Endometrial microvascular endothelial cells (primary cell): ENCODE results near the gene CNIH4. TPM values are rescaled to one million over a fixed set of nuclear protein-coding genes. Genes with fewer than 3 reads are reported as not detected.
"Not testable (repeated sequence)": the region's sequence is repeated elsewhere in the genome, so short reads cannot be mapped to it uniquely, and the experiment has no call there.

Experiments
- in situ Hi-C: cut with HindIII; loops from 2 replicates; pipeline ENCODE4 v1.10.0; 2017; ENCODE audit warnings: low sequenced_read_pairs, low pct_unique_long_range_greater_than_20kb; ENCODE audit errors: inconsistent ontology term
- total RNA-seq: library from RNA; depleted of rRNA; stranded (reverse); fragments of >200 nt; gene quantifications from one replicate; pipeline ENCODE4 v1.2.3, GENCODE V29; 2015; ENCODE audit errors: inconsistent ontology term

Gene CNIH4
- total RNA-seq, 1 donor from 2014 or later = 53.8 TPM

- in situ Hi-C loops = not testable (repeated sequence)
These were observed 16.0 kb upstream of the CNIH4 start for GRCh38 chr1:224340453-224341384.

GRCh38 chr1:224343679-224344078 is 13.0 kb upstream of the CNIH4 start:
- in situ Hi-C loops = no loop called here

- in situ Hi-C loops = no loop called here
These were observed 8.5 kb upstream of the CNIH4 start for GRCh38 chr1:224348137-224348536.

- in situ Hi-C loops = not testable (repeated sequence)
These were observed 7.0 kb upstream of the CNIH4 start for GRCh38 chr1:224349716-224350115.

GRCh38 chr1:224352436-224353085 is 4.1 kb upstream of the CNIH4 start:
- in situ Hi-C loops = not testable (repeated sequence)

- in situ Hi-C loops = no loop called here
These were observed 2.4 kb upstream of the CNIH4 start for GRCh38 chr1:224353975-224354925.

- in situ Hi-C loops = no loop called here
These were observed 996 bp downstream of the CNIH4 start for GRCh38 chr1:224357626-224358124.

- in situ Hi-C loops = no loop called here
These were observed 1.6 kb downstream of the CNIH4 start for GRCh38 chr1:224358237-224358636.

GRCh38 chr1:224359207-224359606 is 2.5 kb downstream of the CNIH4 start:
- in situ Hi-C loops = no loop called here

GRCh38 chr1:224368409-224368808 is 11.7 kb downstream of the CNIH4 start:
- in situ Hi-C loops = no loop called here

GRCh38 chr1:224373008-224373590 is 16.4 kb downstream of the CNIH4 start:
- in situ Hi-C loops = no loop called here

GRCh38 chr1:224375059-224375458 is 18.4 kb downstream of the CNIH4 start:
- in situ Hi-C loops = no loop called here

- in situ Hi-C loops = no loop called here
These were observed 21.0 kb downstream of the CNIH4 start for GRCh38 chr1:224377676-224378006.

GRCh38 chr1:224378855-224379631 is 22.4 kb downstream of the CNIH4 start:
- in situ Hi-C loops = no loop called here

GRCh38 chr1:224380003-224380402 is 23.3 kb downstream of the CNIH4 start:
- in situ Hi-C loops = no loop called here

GRCh38 chr1:224381880-224382548 is 25.3 kb downstream of the CNIH4 start:
- in situ Hi-C loops = no loop called here

- in situ Hi-C loops = no loop called here
These were observed 26.5 kb downstream of the CNIH4 start for GRCh38 chr1:224383218-224383617.
